ENCODE results near the gene MAP2K2.

GRCh38 chr19:4044990-4045465, 78.9 kb downstream of the MAP2K2 start:
- TF ChIP-seq CTCF (IDR thresholded peaks at IDR 0.05) (no peak), POLR2A (IDR thresholded peaks at IDR 0.05) (no peak), POLR2AphosphoS5 (IDR thresholded peaks at IDR 0.05) (no peak), EP300 (IDR thresholded peaks at IDR 0.05) (no peak)
